GM19023 (cell line): Measurements from ENCODE around the gene NTRK2.

Source experiments
- ATAC-seq: cut with Tn5 transposase; IDR thresholded peaks from one replicate; pipeline ENCODE4 v1.9.1; 2021; ENCODE audit warnings: mild to moderate bottlenecking, moderate library complexity; ENCODE audit not compliant: unreplicated experiment

The NTRK2 gene

DNA sequence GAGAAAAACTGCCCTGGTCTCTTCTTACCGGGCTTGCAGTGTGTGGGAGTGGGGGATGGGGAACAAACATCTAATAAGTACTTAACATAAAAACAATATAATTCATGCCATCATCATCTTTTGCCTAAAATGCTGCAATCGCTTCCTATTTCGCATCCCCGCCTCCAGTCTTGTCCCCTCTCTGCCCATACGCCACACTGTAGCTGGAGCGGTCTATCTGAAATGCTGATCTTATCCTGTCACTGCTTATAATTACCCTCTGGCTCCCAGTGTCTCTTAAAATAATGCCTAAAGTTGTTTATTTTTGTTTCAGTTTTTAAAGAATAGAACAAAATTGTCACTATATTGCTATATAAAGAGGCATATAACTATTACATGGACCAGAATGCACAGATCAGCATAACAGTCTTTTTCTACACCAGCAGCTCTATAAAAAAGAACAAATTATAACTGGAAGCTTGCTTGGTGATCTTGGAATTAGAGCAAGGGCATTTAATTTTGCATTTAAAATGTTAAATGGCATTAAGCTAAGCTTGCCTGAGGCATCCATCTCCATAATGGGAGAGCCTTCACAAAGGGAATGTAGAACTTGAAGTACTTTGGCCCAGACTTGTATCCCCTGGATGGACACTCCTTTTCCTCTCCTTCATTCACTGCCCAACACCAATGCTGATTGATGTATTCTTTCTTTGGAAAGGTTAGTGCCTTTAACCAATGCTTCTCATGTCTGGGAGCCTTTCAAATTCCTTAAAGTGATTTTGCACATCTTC is 12.2 kb downstream of the NTRK2 start:
- ATAC-seq: no peak

DNA sequence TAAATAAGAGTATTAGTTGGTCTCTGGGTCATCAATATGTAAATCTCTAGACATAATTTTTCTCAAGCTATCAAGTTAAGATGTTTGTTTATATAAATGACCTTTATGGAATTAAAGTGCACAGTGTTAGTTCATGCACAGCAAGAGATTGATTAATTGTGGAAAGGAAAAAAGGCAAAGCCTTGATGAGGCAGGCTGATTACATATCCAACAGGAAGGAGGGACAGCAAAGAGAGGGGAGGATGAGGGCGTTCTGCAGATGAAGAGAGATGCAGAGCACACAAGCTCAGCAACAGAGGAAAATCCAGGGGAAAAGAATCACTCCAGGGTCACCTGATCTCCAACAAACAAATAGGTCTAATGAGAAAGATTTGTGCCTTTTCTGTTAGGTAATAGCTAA is 16.5 kb downstream of the NTRK2 start:
- ATAC-seq: no peak

- ATAC-seq: no peak
Observed at GRCh38 chr9:84688956-84689355, 19.4 kb downstream of the NTRK2 start.

- no peak for ATAC-seq
Observed at GRCh38 chr9:84691634-84692033, 22.1 kb downstream of the NTRK2 start.

DNA sequence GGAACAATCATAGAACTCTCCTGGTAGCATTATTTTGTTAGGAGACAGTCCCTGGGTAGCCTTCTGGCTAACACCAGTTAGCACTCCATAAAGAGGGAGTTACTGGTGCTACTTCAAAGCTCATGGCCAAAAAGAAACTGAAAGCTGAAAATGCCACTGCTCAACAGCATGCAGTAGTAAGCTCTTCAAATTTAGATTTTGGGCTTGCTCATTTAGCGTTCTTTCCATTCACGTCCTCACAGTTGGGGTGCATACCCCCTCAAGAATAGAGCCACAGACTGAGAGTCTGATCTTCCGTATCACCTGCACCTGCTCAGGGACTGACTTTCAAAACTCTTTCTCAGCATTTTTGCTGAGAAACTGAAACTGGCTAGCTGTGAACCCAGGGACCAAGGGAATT is 24.7 kb downstream of the NTRK2 start:
- ATAC-seq: peak; percentile 83

GRCh38 chr9:84697042-84697441 is 27.5 kb downstream of the NTRK2 start:
- no peak for ATAC-seq

DNA sequence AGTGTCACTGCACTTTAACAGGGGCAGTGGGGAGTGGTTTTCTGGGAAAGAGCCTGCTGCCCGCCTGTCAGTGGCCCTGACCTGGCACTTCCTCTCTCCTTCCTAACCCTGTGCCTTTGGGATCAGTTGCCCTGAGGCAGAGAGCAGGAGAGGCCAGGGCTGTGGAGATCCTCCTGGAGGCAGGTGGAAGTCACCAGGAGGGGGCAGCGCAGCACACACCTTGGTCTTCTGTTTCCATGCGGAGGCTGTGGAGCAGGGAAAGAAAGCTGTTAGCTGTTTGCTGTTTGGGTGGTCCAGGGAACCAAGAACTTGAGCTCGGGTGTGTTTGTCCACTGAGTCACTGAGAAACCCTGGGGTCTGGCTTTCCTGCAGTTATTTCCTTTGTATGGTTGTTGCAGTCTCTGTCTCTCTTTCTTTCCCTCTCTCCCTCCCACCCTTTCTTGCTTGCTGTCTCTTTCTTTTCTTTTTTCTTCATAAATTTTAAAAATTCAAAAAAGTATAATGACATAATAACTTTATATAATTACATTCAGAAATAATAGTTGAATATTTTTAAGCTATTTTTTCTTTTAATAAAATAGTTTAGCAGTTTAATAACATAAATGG is 28.1 kb downstream of the NTRK2 start:
- ATAC-seq: no peak

GRCh38 chr9:84698323-84698722 is 28.8 kb downstream of the NTRK2 start:
- no peak for ATAC-seq

- ATAC-seq: no peak
Observed at GRCh38 chr9:84699984-84700383, 30.5 kb downstream of the NTRK2 start.

DNA sequence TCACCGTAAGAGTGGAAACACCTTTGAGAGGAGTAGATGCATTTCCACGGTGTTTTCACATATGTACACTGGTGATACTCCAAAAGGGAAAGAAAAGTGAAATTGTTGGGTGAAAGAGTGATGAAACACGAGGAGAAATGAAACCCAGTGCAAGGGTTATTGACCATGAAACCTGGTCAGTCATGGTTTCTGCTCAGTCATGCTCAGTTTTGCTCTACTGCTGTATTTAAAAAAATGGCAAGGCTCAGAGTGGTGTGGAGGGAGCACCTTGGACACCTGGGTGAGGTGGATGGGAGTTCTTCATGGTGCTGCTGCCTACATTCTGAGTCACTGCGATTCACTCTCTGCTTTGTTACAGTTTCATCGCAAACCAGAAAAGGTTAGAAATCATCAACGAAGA is 32.3 kb downstream of the NTRK2 start:
- peak; percentile 88 for ATAC-seq

DNA sequence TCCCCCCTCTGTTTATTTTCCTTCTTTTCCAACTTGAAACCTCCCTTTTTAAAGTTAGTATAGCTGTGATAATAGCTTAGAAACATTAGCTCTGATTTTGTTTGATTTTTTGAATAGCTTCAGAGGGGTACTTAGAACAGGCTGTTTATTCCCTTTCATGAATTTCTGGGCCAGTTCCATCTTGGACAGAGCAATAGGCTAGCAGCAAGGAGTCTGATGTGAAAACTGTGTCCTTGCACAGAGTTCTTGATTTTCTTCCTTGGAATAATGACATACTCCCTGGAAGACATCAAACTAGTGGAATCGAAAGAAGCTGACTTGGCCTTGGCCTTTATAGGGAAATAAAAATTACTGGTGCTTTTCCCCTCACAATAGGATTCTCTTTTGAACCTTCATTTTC is 32.9 kb downstream of the NTRK2 start:
- no peak for ATAC-seq

DNA sequence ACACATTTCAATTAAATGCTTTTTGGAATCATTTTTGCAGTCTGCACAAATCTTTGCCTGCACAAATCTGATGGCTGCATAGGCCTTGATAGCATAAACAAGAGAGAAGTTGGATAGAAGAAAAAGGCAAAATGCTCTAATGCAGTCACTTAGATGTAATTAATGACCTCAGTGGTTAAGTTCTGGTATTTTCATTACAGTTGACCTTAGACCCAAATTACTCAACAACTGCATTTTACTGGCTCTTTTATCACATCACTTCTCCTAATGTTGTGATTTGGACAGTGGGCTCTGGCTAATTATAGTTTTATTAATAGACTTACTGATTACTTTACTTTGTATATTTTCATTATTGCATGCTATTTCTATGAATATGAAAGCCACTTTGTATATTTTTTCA is 34.3 kb downstream of the NTRK2 start:
- no peak for ATAC-seq

DNA sequence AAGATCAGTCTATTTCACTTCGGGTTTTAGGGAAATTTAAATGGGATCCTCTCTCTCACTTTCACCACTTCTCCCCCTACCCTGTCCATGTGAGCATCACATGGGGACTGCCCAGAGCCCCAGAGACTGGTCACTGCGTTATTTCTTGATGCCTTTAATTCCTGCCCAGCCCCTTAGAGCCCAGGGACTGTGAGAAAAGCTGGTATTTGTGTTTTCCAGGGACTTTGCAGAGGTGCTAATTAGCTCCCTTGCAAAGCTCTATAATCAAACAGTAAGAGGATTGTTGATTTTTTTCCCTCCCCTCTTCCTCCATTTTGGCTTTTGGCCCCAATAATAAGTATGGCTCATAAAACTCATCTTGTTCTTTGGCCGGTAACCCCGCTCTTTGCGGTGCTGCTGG is 35.6 kb downstream of the NTRK2 start:
- ATAC-seq: no peak

- no peak for ATAC-seq
Observed at GRCh38 chr9:84708400-84708799, 38.9 kb downstream of the NTRK2 start.

DNA sequence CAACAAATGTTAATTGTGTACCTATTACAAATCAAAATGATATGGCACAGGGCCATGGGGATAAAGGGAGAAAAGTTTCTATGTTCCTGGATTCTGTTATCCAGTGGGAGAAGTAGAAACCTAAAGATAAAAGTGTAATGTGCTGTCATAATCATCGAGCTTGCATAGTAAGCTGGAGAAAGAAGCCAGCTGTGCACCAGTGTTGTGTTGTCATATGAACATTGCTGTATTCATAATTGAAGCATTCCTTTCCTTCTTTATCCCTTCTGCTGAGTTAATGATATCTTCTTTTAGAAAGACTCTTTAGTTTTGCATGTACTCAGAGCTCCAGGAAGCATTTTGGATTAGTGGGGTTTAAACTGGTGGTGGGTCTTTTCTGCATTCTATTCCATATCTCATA is 39.5 kb downstream of the NTRK2 start:
- ATAC-seq: no peak

DNA sequence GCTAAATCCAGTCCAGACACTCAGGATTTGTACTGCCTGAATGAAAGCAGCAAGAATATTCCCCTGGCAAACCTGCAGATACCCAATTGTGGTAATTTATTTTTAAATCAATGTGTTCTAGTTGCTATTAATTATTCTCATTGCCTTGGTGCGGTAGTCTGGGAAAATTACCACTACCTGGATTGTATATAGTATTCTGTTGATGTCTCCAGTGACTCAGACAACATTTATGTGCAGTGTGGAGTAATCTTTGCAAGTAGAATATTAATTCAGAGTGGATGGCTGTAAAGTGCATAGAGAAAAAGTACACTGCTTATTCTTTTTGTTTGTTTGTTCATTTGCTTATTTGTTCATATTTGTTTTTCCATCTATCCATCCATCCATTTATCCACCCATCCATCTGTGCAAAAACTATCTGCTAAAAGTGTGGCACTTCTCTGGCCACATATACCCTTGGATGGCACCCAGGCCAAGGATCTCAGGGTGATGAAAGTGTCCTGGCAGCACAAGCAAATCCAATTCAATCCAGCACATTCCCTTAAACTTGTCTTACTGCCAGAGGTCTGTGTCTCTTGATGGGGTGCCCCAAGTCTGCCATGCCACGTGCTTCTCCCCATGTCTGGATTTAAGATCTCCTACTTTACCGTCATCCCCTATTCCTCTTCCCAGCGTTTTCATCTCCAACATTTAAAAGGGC is 41.3 kb downstream of the NTRK2 start:
- no peak for ATAC-seq

DNA sequence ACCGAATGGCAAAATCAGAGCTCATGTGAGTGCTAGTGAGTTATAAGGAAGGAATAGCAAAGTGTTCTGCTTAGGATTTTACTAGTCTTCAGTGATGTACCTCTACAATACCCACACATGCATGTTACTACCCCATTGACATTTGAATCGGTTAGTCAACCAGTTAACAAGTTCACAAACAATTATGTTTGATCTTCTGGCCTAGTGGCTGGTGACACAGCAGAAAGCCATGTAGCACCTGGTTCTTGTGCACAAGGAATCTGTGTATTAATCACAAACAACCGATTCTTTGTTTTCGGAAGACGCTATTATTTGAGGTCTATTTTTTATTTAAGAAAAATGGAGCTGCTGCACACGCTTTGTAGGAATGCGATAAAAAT is 41.9 kb downstream of the NTRK2 start:
- ATAC-seq: no peak

DNA sequence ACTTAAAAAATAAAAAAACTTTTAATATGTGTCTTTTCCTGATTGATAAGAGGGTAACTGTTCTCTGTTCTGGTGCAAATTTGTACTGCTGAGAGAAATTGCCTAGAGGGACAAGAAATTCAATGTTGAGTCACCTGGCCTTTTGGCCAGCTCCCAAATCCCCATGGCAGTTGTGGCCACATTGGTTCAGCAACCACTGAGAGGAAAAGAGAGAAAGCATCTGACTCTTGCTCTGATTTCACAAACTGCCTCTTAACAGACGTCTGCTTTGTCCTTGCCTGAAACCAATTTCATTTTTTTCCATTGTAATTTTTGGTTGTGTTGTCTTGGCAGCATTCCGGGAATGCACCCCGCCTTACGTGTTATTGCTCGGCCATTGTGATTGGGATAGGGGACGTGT is 42.4 kb downstream of the NTRK2 start:
- ATAC-seq: no peak

- no peak for ATAC-seq
Observed at GRCh38 chr9:84716217-84716616, 46.7 kb downstream of the NTRK2 start.

GRCh38 chr9:84718476-84718875 is 48.9 kb downstream of the NTRK2 start:
- no peak for ATAC-seq

DNA sequence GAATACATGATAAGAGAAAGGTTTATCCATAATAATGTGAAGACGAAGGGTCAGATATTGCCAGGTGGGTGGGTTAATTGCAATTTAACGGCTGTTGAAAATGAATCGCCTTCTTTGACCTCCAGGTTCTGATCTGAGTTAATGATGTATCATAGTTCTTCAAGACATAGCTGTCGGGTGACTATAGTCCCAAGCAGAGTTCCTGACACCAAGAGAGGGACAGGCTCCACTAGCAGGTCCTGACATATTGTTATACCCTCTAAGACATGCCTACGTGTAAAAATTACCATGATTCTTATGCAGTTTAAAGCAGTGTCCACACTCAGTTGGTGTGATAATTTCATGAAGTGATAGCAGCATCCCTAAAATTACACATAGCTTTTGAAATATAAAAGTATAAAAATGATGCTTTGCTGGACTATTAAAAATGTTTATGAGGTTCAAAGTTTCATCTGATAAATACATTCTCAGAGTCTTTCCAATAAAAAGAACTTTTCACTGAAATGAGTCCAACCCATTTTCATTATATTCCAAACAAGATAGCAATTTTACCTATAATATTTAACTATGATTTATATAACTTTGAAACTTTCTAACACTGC is 53.0 kb downstream of the NTRK2 start:
- ATAC-seq: no peak

DNA sequence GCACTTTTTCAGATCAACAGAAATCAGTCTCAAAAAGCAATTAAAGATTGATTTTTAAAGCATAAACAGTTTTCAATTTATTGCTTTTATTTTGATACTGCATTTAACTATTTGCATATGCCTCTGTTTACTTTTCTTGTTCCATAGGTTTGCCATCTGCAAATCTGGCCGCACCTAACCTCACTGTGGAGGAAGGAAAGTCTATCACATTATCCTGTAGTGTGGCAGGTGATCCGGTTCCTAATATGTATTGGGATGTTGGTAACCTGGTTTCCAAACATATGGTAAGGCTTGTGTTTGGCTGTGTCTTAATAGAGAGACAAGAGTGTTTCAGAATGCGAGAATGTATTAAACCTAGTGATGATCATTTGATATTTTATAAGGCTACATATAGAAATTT is 53.9 kb downstream of the NTRK2 start:
- no peak for ATAC-seq
